Omental fat pad (tissue), 4 donors: ENCODE measurements around the gene MTM1. TPM values are rescaled to one million over a fixed set of nuclear protein-coding genes. Genes with fewer than 3 reads are reported as not detected.

ENCODE experiments used
- ATAC-seq: fragments of 150-250 bp; one replicate; pipeline ENCODE4 v1.9.1; 2016; ENCODE audit warnings: mild to moderate bottlenecking, moderate library complexity; ENCODE audit not compliant: low FRiP score
- DNase-seq: peaks from one replicate; pipeline ENCODE4 v3.0.0-alpha.2; 2019; ENCODE audit warnings: low spot score
- CTCF ChIP-seq, 3 donors: fragments of 450-650 bp; IDR thresholded peaks; one replicate each; pipeline ENCODE4 v1.5.1; 2016 to 2017; ENCODE audit warnings: antibody characterized with exemption in 3 of 3, mild to moderate bottlenecking in 3 of 3, moderate library complexity in 2 of 3
- total RNA-seq, 4 donors: library from RNA; depleted of rRNA; stranded (reverse); fragments of >200 nt; gene quantifications; one replicate each; pipeline ENCODE4 v1.1.0, GENCODE V29; 2016

The MTM1 gene
- total RNA-seq, 4 donors from 2014 or later, result 7.1 to 15.1 (median 9.3) TPM

GRCh38 chrX:150719621-150720020, 151.2 kb downstream of the MTM1 start:
- no peak for TF ChIP-seq CTCF (IDR thresholded peaks at IDR 0.05)
- ATAC-seq (no peak), DNase-seq (no peak)

Other genes starting within 250 kb of the MTM1 start
- gene MAMLD1, start 205.3 kb upstream of the MTM1 start, total RNA-seq, result 10 to 100 TPM in 1 of 4 donors, 1 to 10 TPM in 3; 4.5 to 10.3 (median 6.2) TPM
- gene MTMR1, start 124.8 kb downstream of the MTM1 start, total RNA-seq, result 10 to 100 TPM; 12.3 to 18.1 (median 14.4) TPM